ENCODE measurements around the gene TPX2. TPM values are rescaled to one million over a fixed set of nuclear protein-coding genes. Genes with fewer than 3 reads are reported as not detected.

Gene TPX2
- total and polyA plus RNA-seq, 2 of the 8 experiments (the other 6 are each of a cell fraction or from before 2014, with no cell fraction given), result 43.6 to 125 TPM

- no peak for TF ChIP-seq CBX8 (IDR thresholded peaks at IDR 0.05; ENCODE audit: borderline replicate concordance, low read depth, low read length)
These were observed 22.7 kb upstream of the TPX2 start (continued) for GRCh38 chr20:31716351-31716750.
